NCI-H446 treated with DMSO at 0.1 percent for 48 hours (cell line): ENCODE data around the gene RPL6.
"Not testable (repeated sequence)": the region's sequence is repeated elsewhere in the genome, so short reads cannot be mapped to it uniquely, and the experiment has no call there.

Experiments used
- DNase-seq: peaks from one replicate; lab custom pipeline; 2025; lab: John Stamatoyannopoulos, UW

The RPL6 gene

DNA sequence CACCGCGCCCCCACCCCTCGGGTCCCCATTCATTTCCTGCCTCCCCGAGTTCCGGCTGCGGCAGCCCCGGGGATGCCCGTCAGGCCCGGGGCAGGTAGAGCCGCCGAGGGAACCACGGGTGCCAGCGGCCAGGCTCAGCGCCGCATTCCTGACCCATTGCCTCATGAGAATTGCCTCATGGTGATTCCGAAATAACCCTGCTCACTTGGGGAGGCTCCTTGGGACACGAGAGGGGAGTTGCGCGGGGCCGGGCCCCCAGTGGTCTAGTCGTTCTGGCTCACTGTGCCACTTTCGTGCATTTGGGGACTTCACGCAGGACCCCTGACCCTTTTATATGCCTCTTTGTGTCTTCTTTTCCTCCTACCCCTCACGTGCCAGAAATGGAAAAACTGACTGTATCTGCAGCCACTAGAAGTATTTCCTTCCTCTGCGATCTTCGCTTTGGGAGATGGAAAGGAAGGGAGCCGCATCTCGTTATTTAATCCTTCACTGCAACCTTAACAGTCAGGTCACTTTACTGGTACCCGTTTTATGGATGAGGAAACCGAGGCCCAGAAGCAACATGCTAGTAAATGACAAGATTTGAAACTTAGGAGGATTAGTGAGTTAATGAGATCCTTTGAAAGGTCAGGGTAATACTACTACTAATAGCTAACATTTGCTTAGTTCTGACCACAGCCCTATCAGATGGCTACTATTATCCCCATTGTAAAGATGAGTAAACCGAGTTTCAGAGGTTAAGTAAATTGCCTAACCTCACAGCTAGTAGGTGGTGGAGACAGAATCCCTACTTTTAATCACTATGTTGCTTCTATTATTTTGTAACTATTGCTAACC, 10.1 kb upstream of the RPL6 start:
- no peak for DNase-seq

GRCh38 chr12:112418608-112419296, 9.3 kb upstream of the RPL6 start, which contains the start of gene PTPN11:
Gene PTPN11, plus strand, starts transcription at chr12:112418947. Its CDS starts 165 bp downstream, at chr12:112419112.
- peak; percentile 34 for DNase-seq

DNA sequence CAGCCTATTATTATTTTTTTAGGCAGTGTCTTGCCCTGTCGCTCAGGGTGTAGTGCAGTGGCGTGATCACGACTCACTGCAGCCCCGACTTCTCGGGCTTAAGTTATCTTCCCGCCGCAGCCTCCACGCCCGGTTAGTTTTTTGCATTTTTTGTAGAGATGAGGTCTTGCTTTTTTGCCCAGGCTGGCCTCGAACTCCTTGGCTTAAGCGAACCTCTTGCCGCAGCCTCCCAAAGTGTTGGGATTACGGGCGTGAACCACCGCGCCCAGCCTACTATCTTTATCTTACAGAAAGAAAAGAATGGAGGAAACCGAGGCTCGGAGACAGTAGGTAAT, 8.8 kb upstream of the RPL6 start:
- DNase-seq = no peak

DNA sequence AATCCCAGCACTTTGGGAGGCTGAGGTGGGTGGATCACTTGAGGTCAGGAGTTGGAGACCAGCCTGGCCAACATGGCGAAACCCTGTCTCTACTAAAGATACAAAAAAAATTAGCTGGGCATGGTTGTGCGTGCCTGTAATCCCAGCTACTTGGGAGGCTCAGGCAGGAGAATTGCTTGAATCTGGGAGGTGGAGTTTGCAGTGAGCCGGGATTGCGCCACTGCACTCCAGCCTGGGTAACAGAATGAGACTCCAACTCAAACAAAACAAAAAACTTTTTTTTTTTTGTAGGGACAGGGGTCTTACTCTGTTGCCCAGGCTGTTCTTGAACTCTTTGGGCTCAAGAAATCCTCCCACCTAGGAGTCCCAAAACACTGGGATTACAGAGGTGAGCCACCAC, 6.1 kb upstream of the RPL6 start:
- not testable (repeated sequence) for DNase-seq

DNA sequence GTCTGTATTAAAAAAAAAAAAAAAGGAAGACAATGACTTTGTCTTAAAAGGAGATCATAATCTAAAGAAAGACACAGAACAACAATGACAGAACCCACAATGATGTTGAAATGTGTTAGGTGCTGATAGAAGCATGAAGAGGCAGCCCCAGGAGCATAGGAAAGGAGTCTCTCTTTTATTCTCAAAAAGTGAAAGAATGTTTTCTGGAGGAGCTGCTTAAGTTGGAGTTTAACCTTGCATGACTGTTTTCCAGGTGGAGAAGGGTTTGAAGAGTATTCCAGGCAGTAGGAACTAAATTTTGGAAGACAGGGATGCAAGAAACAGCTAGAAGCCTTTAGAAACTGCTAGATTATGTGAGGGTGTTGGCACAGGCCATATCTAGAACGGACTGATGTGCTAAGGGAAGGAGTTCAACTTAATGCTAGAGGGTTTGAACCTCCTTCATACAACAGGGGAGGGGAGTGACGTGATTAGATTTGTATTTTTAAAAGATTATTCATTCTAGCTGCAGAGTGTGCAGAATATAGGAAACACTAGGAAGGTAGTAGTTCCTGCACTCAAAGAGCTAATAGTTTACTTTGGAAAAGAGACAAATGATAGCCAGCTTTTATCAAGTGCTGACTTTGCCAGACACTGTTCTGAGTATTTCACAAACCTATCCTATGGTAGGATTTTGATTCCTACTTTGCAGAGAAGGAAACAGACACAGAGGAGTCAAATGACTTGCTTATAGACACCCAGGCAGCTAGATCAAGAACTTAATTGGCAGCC, 4.6 kb upstream of the RPL6 start:
- DNase-seq = no peak

DNA sequence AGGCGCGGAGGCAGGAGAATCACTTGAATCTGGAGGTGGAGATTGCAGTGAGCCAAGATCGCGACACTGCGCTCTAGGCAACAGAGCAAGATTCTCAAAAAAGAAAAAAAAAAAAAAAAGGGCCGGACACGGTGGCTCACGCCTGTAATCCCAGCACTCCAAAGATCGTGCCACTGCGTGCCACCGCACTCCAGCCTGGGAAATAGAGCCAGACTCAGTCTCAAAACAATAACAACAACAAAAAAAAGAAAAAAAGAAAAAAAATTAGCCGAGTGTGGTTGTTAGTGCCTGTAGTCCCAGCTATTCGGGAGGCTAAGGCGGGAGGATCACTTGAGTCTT, 470 bp upstream of the RPL6 start:
- DNase-seq = no peak

DNA sequence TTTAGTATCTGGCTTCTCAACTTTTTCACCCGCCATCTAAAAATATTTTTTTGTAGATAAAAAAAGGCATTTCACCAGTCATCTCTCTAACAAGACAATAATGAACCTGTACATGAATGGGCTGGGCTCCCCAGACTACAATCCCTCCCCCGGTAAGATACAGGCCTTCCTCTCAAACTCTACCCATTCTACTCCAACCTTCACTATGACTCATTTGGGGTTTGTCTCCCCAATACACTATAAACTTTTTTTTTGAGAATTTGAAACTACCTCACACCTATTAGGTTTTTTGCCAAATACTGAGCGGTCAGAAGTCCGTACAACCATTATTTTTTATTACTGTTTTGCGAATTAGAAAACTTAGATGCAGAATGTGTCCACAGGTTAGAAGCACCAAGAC, 784 bp downstream of the RPL6 start:
- no peak for DNase-seq

DNA sequence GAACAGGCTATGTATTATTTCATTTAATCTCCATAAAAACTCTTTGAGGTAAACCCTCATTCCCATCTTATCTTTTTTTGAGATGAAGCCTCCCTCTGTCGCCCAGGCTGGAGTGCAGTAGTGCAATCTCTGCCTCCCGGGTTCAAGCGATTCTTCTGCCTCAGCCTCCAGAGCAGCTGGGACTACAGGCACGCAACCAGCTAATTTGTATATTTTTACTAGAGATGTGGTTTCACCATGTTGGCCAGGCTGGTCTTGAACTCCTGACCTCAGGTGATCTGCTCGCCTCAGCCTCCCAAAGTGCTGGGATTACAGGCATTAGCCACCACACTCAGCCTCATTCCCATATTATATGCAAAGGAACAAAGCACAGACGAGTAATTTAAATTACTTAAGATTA, 1.7 kb downstream of the RPL6 start:
- DNase-seq = not testable (repeated sequence)

DNA sequence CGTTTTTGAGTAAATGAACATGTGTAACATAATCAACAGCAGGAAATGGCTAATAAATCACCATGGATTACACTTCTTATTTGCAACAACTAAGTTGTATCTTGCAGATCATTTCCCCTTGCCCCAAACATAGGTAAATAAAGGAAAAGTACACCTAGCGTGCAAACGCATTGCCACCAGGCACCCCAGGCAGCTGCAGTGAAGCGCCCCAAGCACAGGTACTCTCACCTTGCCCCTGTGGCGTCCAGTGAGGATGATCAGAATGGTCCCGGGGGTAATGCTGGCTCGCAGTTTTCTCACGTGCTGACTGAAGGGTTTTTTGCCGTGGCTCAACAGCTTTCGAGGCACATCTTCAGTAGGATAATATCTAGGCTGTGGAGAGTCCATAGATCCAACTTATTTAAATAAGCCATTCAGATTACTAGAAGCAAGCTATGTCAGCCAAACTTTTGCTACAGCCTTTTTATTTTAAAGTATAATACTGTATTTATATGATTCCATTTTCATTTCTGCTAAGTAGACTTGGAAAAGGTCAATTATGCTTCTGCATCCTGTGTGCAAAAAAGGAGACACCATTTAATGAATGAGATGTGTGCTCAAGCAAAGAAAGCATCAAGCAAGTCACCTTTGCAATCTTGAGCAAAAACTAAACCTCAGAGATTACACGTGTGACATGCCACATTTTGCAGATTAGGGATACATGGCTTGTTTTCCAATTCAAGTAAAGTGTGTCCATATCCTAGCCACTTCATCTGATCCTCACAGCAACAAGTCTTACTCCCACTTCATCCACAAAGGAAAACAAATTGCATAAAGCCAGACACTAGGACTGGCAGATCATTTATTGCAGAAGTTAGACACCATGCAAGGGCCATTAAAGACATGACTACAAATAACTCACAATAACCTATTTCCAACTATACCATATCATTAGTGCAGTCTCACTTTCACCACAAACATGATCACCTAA, 2.6 kb downstream of the RPL6 start:
- no peak for DNase-seq

GRCh38 chr12:112401903-112402498, 7.4 kb downstream of the RPL6 start:
- DNase-seq = no peak

GRCh38 chr12:112401054-112401453, 8.4 kb downstream of the RPL6 start:
- DNase-seq = no peak

- DNase-seq = no peak
These were observed 16.1 kb downstream of the RPL6 start for GRCh38 chr12:112393328-112393727.

DNA sequence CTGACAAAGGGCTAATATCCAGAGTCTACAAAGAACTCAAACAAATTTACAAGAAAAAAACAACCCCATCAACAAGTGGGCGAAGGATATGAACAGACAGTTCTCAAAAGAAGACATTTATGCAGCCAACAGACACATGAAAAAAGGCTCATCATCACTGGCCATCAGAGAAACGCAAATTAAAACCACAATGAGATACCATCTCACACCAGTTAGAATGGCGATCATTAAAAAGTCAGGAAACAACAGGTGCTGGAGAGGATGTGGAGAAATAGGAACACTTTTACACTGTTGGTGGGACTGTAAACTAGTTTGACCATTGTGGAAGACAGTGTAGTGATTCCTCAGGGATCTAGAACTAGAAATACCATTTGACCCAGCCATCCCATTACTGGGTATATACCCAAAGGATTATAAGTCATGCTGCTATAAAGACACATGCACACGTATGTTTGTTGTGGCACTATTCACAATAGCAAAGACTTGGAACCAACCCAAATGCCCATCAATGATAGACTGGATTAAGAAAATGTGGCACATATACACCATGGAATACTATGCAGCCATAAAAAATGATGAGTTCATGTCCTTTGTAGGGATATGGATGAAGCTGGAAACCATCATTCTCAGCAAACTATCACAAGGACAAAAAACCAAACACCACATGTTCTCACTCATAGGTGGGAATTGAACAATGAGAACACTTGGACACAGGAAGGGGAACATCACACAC, 19.3 kb downstream of the RPL6 start:
- not testable (repeated sequence) for DNase-seq

GRCh38 chr12:112389228-112389627, 20.2 kb downstream of the RPL6 start:
- DNase-seq = no peak

- DNase-seq = no peak
These were observed 22.7 kb downstream of the RPL6 start for GRCh38 chr12:112386726-112387125.

DNA sequence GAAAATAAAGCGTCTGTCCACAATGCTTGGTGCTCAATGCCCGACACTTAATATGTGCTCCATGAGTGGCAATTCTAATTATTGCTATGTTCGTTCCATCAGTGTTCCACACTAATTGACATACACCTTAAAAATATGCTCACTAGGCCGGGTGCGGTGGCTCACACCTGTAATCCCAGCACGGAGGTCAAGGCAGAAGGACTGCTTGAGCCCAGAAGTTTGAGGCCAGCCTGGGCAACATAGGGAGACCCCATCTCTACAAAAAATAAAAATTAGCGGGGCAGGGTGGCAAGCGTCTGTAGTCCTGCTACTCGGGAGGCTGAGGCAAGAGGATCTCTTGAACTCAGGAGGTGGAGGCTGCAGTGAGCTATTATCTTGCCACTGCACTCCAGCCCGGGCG, 26.5 kb downstream of the RPL6 start:
- DNase-seq = no peak

GRCh38 chr12:112381883-112382796, 27.3 kb downstream of the RPL6 start, which contains the start of gene HECTD4:
Gene HECTD4, minus strand, starts transcription at chr12:112382431. Its CDS starts 303 bp downstream, at chr12:112382128.
- peak; percentile 64 for DNase-seq

DNA sequence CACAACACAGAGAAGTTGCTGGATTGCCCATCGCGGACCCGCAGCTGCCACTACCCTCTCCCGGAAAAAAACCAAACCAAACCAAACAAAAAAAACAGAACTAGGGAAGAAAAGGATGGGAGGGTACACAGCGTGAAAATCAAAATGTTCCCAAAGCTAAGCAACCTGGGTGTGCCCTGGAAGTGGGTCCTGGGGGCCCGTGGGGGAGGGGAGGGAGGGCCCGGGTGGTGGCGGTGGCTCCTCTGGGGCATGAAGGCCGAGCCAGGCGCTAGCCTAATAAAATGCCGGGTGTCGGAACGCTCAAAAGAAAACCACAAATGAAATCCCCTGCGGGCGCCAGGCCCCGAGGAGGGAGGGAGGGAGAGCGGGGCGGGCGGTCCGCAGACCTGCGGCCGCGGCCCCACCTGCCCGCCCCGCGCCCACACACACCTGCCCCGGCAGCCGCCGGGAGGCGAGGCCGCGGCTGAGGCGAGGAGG, 28.0 kb downstream of the RPL6 start:
- no peak for DNase-seq
